Stomach (tissue), 9 donors: ENCODE measurements around the gene CHD9. TPM values are rescaled to one million over a fixed set of nuclear protein-coding genes. Genes with fewer than 3 reads are reported as not detected.

Experiments used
- DNase-seq, 2 donors: peaks; one replicate each; pipeline versions ENCODE4 v3.0.0 to v3.0.0-alpha.2; 2013 to 2019
- H3K27ac ChIP-seq, 5 donors: fragments of 200-600 bp in 4 of 5; sonication (generic) in 4 of 5; one replicate each; pipeline ENCODE4 v1.5.1; 2013 to 2019; ENCODE audit warnings: mild to moderate bottlenecking in 1 of 5, moderate library complexity in 1 of 5
- H3K27me3 ChIP-seq, 3 donors: fragments of 200-600 bp; sonication (generic); one replicate each; pipeline ENCODE4 v1.5.1; 2017 to 2019; ENCODE audit warnings: mixed run types in 1 of 3
- H3K36me3 ChIP-seq, 4 donors: fragments of 200-600 bp; sonication (generic); 1 replicate in 3 of 4; 2 replicates in 1 of 4; pipeline ENCODE4 v1.5.1; 2016 to 2019
- H3K4me1 ChIP-seq, 4 donors: fragments of 200-600 bp; sonication (generic); one replicate each; pipeline ENCODE4 v1.5.1; 2016 to 2019
- H3K4me3 ChIP-seq, 4 donors: fragments of 200-600 bp; sonication (generic) in 3 of 4; one replicate each; pipeline ENCODE4 v1.5.1; 2016 to 2019; ENCODE audit warnings: mild to moderate bottlenecking in 1 of 4
- H3K9me3 ChIP-seq, 4 donors: fragments of 200-600 bp; sonication (generic); one replicate each; pipeline ENCODE4 v1.5.1; 2016 to 2019
- CTCF ChIP-seq, 7 experiments: fragments of 450-650 bp in 4 of 7; fragments of 200-600 bp in 3 of 7; sonication (generic) in 3 of 7; IDR thresholded peaks; one replicate each; pipeline ENCODE4 v1.5.1; 2016 to 2019; ENCODE audit warnings: antibody characterized with exemption in 7 of 7, control low read depth in 2 of 7, mild to moderate bottlenecking in 1 of 7
- EP300 ChIP-seq: sonication (generic); formaldehyde crosslinking; IDR thresholded peaks from one replicate; pipeline ENCODE4 v1.6.1; 2017; ENCODE audit warnings: antibody characterized with exemption
- POLR2A ChIP-seq, 4 donors: fragments of 450-650 bp; IDR thresholded peaks; one replicate each; pipeline ENCODE4 v1.6.1; 2016; ENCODE audit warnings: antibody characterized with exemption in 4 of 4, control low read depth in 2 of 4, mild to moderate bottlenecking in 1 of 4, moderate library complexity in 1 of 4
- POLR2AphosphoS5 ChIP-seq, 3 donors: sonication (generic); formaldehyde crosslinking; IDR thresholded peaks; one replicate each; pipeline ENCODE4 v1.6.1; 2016; ENCODE audit warnings: antibody characterized with exemption in 3 of 3
- WGBS, 5 donors: extraction: QIAGEN DNeasy Blood & Tissue Kit in 3 of 5; methylation state at CpG; one replicate each; pipeline versions ENCODE4 v1.1.5 to v1.1.7; 2013 to 2018; 5-methylcytosine and 5-hydroxymethylcytosine counted together
- intact Hi-C: fragments of 100-400 bp; cut with DNase I; formaldehyde crosslinking; loops from one replicate; pipeline ENCODE4 v1.15.1; 2023; ENCODE audit warnings: low total_unique reads
- polyA plus RNA-seq, 3 donors: library from polyadenylated mRNA; stranded (reverse); fragments of 200-250 nt; gene quantifications; one replicate each; pipeline ENCODE4 v1.2.3, GENCODE V29; 2013
- total RNA-seq, 5 donors: library from RNA; depleted of rRNA; stranded (reverse); fragments of >200 nt; gene quantifications; one replicate each; pipeline versions ENCODE4 v1.1.0 to v1.2.3, GENCODE V29; 2014 to 2016
- donor health status: healthy with polysubstance abuse.
- donor health status: Bipolar disorder and iron deficiency.
- donor health status: healthy.

Gene CHD9
- total and polyA plus RNA-seq, 8 donors: 8.1 to 224 (median 29.4) TPM

- Histone ChIP-seq H3K36me3 (no peaks in the 10 kb centered on the region), H3K4me3 (no peak overlapping the region), H3K27ac (no peak overlapping the region), H3K27me3 (no peaks in the 10 kb centered on the region), H3K4me1 (no peaks in the 10 kb centered on the region), H3K9me3 (no peaks in the 10 kb centered on the region)
- no peak for TF ChIP-seq POLR2AphosphoS5 (IDR thresholded peaks at IDR 0.05)
- no peak for TF ChIP-seq POLR2A (IDR thresholded peaks at IDR 0.05)
- no peak for TF ChIP-seq CTCF (IDR thresholded peaks at IDR 0.05)
- no peak for TF ChIP-seq EP300
- intact Hi-C loops: no loop called here
- DNase-seq: no peak
These were observed 282.5 kb downstream of the CHD9 start for GRCh38 chr16:53337294-53337693.

- 85 to 91% (median 88%) methylated on average over 6 of the region's 6 CpGs for WGBS, 5 donors
These were observed 287.0 kb downstream of the CHD9 start for GRCh38 chr16:53341792-53342191.

GRCh38 chr16:53355064-53355463 lies 300.3 kb downstream of the CHD9 start:
- 85 to 90% (median 90%) methylated on average over 5 to 11 of the region's 11 CpGs for WGBS, 5 donors
- DNase-seq: no peak
- TF ChIP-seq EP300: no peak
- TF ChIP-seq POLR2AphosphoS5 (IDR thresholded peaks at IDR 0.05): no peak
- TF ChIP-seq POLR2A (IDR thresholded peaks at IDR 0.05): no peak
- no peak for TF ChIP-seq CTCF (IDR thresholded peaks at IDR 0.05)
- Histone ChIP-seq H3K36me3 (no peaks in the 10 kb centered on the region), H3K4me1 (no peaks in the 10 kb centered on the region), H3K27ac (no peak overlapping the region), H3K27me3 (peaks cover 0 to 20% (median 0%) of the 10 kb centered on the region in 3 donors), H3K4me3 (no peak overlapping the region), H3K9me3 (peaks cover 0 to 10% (median 5%) of the 10 kb centered on the region in 4 donors)
- intact Hi-C loops: no loop called here

More at GRCh38 chr16:53341792-53342191, 287.0 kb downstream of the CHD9 start:
- intact Hi-C loops: no loop called here
- H3K36me3 ChIP-seq: no peaks in the 10 kb centered on the region
- TF ChIP-seq POLR2A (IDR thresholded peaks at IDR 0.05) (no peak), EP300 (no peak), POLR2AphosphoS5 (IDR thresholded peaks at IDR 0.05) (no peak), CTCF (IDR thresholded peaks at IDR 0.05) (no peak)
- no peak overlapping the region for H3K27ac ChIP-seq
- no peaks in the 10 kb centered on the region for H3K4me1 ChIP-seq
- DNase-seq: no peak
- H3K27me3 ChIP-seq: no peaks in the 10 kb centered on the region
- no peak overlapping the region for H3K4me3 ChIP-seq
- H3K9me3 ChIP-seq: no peaks in the 10 kb centered on the region

- no peak overlapping the region for H3K27ac ChIP-seq
- WGBS, 5 donors: 52 to 61% (median 55%) methylated on average over 4 of the region's 4 CpGs
These were observed 301.9 kb downstream of the CHD9 start for GRCh38 chr16:53356478-53357207.

GRCh38 chr16:53357208-53357586 lies 302.4 kb downstream of the CHD9 start:
- H3K27ac ChIP-seq: no peak overlapping the region
- intact Hi-C loops: no loop called here
- H3K36me3 ChIP-seq: no peaks in the 10 kb centered on the region
- H3K27me3 ChIP-seq: peaks cover 0 to 20% (median 0%) of the 10 kb centered on the region in 3 donors
- H3K4me1 ChIP-seq: no peaks in the 10 kb centered on the region
- WGBS, 5 donors: 52 to 82% (median 80%) methylated on average over 2 to 5 of the region's 5 CpGs
- no peaks in the 10 kb centered on the region for H3K9me3 ChIP-seq
- TF ChIP-seq EP300 (no peak), POLR2A (IDR thresholded peaks at IDR 0.05) (no peak), POLR2AphosphoS5 (IDR thresholded peaks at IDR 0.05) (no peak), CTCF (IDR thresholded peaks at IDR 0.05) (no peak)
- no peak overlapping the region for H3K4me3 ChIP-seq
- no peak for DNase-seq

More at GRCh38 chr16:53356478-53357207, 301.9 kb downstream of the CHD9 start:
- no peaks in the 10 kb centered on the region for H3K9me3 ChIP-seq
- no peak for DNase-seq
- peaks cover 0 to 20% (median 0%) of the 10 kb centered on the region in 3 donors for H3K27me3 ChIP-seq
- no peaks in the 10 kb centered on the region for H3K36me3 ChIP-seq
- H3K4me1 ChIP-seq: no peaks in the 10 kb centered on the region
- no peak for TF ChIP-seq POLR2A (IDR thresholded peaks at IDR 0.05)
- no peak overlapping the region for H3K4me3 ChIP-seq
- intact Hi-C loops: no loop called here
